Transverse colon (tissue), 4 donors: ENCODE measurements around the gene KIAA1328. TPM values are rescaled to one million over a fixed set of nuclear protein-coding genes. Genes with fewer than 3 reads are reported as not detected.
"Not testable (repeated sequence)": the region's sequence is repeated elsewhere in the genome, so short reads cannot be mapped to it uniquely, and the experiment has no call there.

ENCODE experiments used
- DNase-seq: peaks from one replicate; pipeline ENCODE4 v3.0.0-alpha.2; 2019
- H3K27ac ChIP-seq, 4 donors: fragments of 200-600 bp; sonication (generic); 2 replicates each; pipeline ENCODE4 v1.5.1; 2016 to 2018; ENCODE audit warnings: inconsistent platforms in 4 of 4
- H3K27me3 ChIP-seq: fragments of 200-600 bp; sonication (generic); 2 replicates; pipeline ENCODE4 v1.5.1; 2017; ENCODE audit warnings: inconsistent platforms
- H3K36me3 ChIP-seq, 4 donors: fragments of 200-600 bp; sonication (generic); 2 replicates each; pipeline ENCODE4 v1.5.1; 2017 to 2019; ENCODE audit warnings: inconsistent platforms in 4 of 4
- H3K4me1 ChIP-seq, 4 donors: fragments of 200-600 bp; sonication (generic); 2 replicates each; pipeline ENCODE4 v1.5.1; 2017 to 2020; ENCODE audit warnings: inconsistent platforms in 4 of 4
- H3K4me3 ChIP-seq, 4 donors: fragments of 200-600 bp; sonication (generic); 1 replicate in 1 of 4; 2 replicates in 3 of 4; pipeline versions ENCODE4 v1.5.1 to v1.6.1; 2017 to 2019; ENCODE audit warnings: inconsistent platforms in 4 of 4
- H3K9me3 ChIP-seq, 2 donors: fragments of 200-600 bp; sonication (generic); 2 replicates each; pipeline ENCODE4 v1.5.1; 2017 to 2019; ENCODE audit warnings: inconsistent platforms in 2 of 2
- EP300 ChIP-seq: sonication (generic); formaldehyde crosslinking; IDR thresholded peaks from one replicate; pipeline ENCODE4 v1.6.1; 2017; ENCODE audit warnings: antibody characterized with exemption, low read depth
- POLR2A ChIP-seq: fragments of 450-650 bp; IDR thresholded peaks from one replicate; pipeline ENCODE4 v1.6.1; 2016; ENCODE audit warnings: antibody characterized with exemption, mild to moderate bottlenecking, moderate library complexity
- POLR2AphosphoS5 ChIP-seq, 3 donors: sonication (generic); formaldehyde crosslinking; IDR thresholded peaks; one replicate each; pipeline ENCODE4 v1.6.1; 2016; ENCODE audit warnings: antibody characterized with exemption in 3 of 3
- WGBS, 2 donors: methylation state at CpG; one replicate each; pipeline ENCODE4 v1.1.5; 2018; ENCODE audit warnings: low coverage in 1 of 2; 5-methylcytosine and 5-hydroxymethylcytosine counted together
- in situ Hi-C, 4 donors: fragments of 200-750 bp; cut with MboI; loops; one replicate each; pipeline versions ENCODE4 v1.15.0 to v1.15.1; 2017; ENCODE audit warnings: low sequenced_read_pairs in 3 of 4, low pct_ligation_motif_present in 1 of 4, low pct_unique_long_range_greater_than_20kb in 1 of 4
- intact Hi-C: fragments of 100-400 bp; cut with DNase I; formaldehyde crosslinking; loops from one replicate; pipeline ENCODE4 v1.15.1; 2023; ENCODE audit warnings: low total_unique reads
- total RNA-seq, 4 donors: library from RNA; depleted of rRNA; stranded (reverse); fragments of >200 nt; gene quantifications; one replicate each; pipeline ENCODE4 v1.1.0, GENCODE V29; 2016
- TF ChIP-seq, protein P1 (sequence below), 5 experiments: fragments of 200-600 bp in 3 of 5; fragments of 450-650 bp in 2 of 5; sonication (generic) in 3 of 5; IDR thresholded peaks; 1 replicate in 2 of 5; 2 replicates in 3 of 5; pipeline ENCODE4 v1.5.1; 2016 to 2017; ENCODE audit warnings: antibody characterized with exemption in 5 of 5, inconsistent platforms in 3 of 5, mild to moderate bottlenecking in 2 of 5, moderate library complexity in 1 of 5

The KIAA1328 gene
- total RNA-seq, 4 donors from 2014 or later = 3.6 to 14.3 (median 11.3) TPM

DNA sequence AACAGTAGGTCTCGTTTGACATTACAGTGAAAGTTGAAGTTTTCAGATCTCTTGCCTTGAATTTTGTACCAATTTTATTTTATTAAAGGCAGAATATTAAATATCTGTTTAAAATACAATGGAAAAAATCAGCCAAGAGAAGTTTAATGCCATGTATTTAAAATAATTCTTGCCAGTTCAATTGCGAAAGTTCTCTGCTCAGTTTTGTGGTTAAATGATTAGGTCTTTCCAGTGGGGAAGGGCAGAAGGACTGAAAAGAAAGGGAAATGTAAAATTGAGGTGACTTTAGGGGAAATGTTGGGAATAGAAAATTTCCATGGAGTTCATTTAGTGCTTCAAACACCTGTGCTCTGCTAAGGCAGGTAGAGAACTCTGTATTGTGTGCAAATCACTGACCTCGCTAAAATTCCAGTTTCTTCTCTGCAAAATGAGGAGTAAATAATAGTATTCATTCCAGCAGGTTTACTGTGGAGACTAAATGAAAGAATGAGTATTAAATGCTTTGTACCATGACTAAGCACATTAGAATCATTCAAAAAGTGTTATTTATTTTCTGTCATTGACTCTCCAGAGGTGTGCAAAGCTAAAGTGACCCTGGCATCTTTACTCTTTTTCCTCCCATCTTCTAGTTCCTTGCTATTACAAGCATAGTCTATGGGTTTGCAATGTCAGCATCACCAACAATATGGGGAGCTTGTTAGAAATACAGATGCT, 74.4 kb downstream of the KIAA1328 start:
- WGBS, 2 donors = 67 to 97% methylated on average over 3 of the region's 3 CpGs
- Histone ChIP-seq H3K9me3 (peaks cover 5 to 6% of the 10 kb centered on the region in 2 donors), H3K36me3 (no peaks in the 10 kb centered on the region), H3K27me3 (no peaks in the 10 kb centered on the region), H3K4me1 (no peaks in the 10 kb centered on the region), H3K27ac (no peak overlapping the region), H3K4me3 (no peak overlapping the region)
- in situ Hi-C loops = no loop called here
- intact Hi-C loops = no loop called here
- TF ChIP-seq, protein P1, sequence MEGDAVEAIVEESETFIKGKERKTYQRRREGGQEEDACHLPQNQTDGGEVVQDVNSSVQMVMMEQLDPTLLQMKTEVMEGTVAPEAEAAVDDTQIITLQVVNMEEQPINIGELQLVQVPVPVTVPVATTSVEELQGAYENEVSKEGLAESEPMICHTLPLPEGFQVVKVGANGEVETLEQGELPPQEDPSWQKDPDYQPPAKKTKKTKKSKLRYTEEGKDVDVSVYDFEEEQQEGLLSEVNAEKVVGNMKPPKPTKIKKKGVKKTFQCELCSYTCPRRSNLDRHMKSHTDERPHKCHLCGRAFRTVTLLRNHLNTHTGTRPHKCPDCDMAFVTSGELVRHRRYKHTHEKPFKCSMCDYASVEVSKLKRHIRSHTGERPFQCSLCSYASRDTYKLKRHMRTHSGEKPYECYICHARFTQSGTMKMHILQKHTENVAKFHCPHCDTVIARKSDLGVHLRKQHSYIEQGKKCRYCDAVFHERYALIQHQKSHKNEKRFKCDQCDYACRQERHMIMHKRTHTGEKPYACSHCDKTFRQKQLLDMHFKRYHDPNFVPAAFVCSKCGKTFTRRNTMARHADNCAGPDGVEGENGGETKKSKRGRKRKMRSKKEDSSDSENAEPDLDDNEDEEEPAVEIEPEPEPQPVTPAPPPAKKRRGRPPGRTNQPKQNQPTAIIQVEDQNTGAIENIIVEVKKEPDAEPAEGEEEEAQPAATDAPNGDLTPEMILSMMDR (IDR thresholded peaks at IDR 0.05) = no peak
- no peak for TF ChIP-seq POLR2AphosphoS5 (IDR thresholded peaks at IDR 0.05)
- TF ChIP-seq EP300 = no peak
- no peak for TF ChIP-seq POLR2A
- no peak for DNase-seq

DNA sequence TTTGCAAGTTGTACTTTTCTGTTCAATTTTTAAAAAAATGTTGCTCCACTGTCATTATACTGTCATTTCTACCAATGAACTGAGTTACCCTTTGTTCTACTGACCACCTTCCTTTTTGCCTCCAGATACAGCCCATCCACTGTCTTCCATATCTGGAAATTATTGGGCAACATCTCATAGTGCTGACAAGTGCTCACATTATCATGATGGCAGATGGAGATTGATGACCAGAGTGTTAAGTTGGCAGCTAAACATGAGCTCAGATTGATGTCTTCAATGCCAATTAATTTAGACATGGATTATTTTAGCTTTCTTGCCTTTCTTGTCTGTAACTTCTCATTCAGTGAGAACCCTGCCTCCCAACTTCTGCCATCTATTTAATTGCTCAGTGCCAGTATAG, 76.6 kb downstream of the KIAA1328 start:
- no peaks in the 10 kb centered on the region for H3K4me1 ChIP-seq
- TF ChIP-seq, protein P1 (IDR thresholded peaks at IDR 0.05) = no peak
- no peaks in the 10 kb centered on the region for H3K9me3 ChIP-seq
- no peak overlapping the region for H3K27ac ChIP-seq
- no peak overlapping the region for H3K4me3 ChIP-seq
- no peaks in the 10 kb centered on the region for H3K36me3 ChIP-seq
- DNase-seq = no peak
- H3K27me3 ChIP-seq = no peaks in the 10 kb centered on the region
- in situ Hi-C loops = no loop called here
- intact Hi-C loops = no loop called here

DNA sequence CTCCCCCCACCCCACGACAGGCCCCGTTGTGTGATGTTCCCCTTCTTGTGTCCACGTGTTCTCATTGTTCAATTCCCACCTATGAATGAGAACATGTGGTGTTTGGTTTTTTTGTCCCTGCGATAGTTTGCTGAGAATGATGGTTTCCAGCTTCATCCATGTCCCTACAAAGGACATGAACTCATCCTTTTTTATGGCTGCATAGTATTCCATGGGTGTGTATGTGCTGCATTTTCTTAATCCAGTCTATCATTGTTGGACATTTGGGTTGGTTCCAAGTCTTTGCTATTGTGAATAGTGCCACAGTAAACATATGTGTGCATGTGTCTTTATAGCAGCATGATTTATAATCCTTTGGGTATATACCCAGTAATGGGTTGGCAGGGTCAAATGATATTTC, 80.4 kb downstream of the KIAA1328 start:
- H3K9me3 ChIP-seq, DNase-seq, H3K27ac ChIP-seq, in situ Hi-C loops, H3K27me3 ChIP-seq, H3K4me3 ChIP-seq, H3K36me3 ChIP-seq, intact Hi-C loops, H3K4me1 ChIP-seq: not testable (repeated sequence)
- 97% methylated on average over 4 of the region's 4 CpGs; no CpG with 5 or more reads in 1 of the 2 donors for WGBS, 2 donors

DNA sequence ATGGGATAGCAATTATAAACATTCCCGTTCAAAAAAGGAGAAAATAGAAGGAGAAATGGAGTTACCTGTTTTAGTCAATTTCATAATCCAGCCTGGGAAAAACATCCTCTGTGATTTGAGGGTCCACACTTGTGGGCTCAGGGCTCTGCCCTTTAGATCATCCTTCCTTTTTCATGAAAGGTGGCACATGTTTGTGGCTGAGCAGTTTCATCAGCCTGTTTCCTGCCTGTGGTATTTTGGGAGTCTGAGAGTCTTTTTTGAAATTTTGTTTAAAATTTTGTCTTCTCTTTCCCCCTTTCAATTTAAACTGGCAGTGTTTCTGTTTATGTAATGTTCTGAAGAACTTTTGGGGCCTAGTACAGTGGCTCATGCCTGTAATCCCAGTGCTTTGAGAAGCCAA, 84.0 kb downstream of the KIAA1328 start:
- WGBS, 2 donors = 74 to 86% methylated on average over 1 of the region's 1 CpG
- in situ Hi-C loops = no loop called here
- H3K9me3 ChIP-seq = no peaks in the 10 kb centered on the region

More for the DNA sequence above, 84.0 kb downstream of the KIAA1328 start:
- DNase-seq = no peak
- Histone ChIP-seq H3K4me1 (no peaks in the 10 kb centered on the region), H3K27ac (no peak overlapping the region), H3K27me3 (no peaks in the 10 kb centered on the region), H3K4me3 (no peak overlapping the region), H3K36me3 (peaks cover 0 to 4% (median 0%) of the 10 kb centered on the region in 4 donors)
- TF ChIP-seq, protein P1 (IDR thresholded peaks at IDR 0.05) = no peak
- TF ChIP-seq POLR2A (no peak), EP300 (no peak), POLR2AphosphoS5 (IDR thresholded peaks at IDR 0.05) (no peak)
- intact Hi-C loops = no loop called here
